ENCODE data around the gene SPATS1. TPM values are rescaled to one million over a fixed set of nuclear protein-coding genes. Genes with fewer than 3 reads are reported as not detected.

Gene SPATS1
- total and polyA plus RNA-seq, 3 experiments from 2014 or later: not detected

DNA sequence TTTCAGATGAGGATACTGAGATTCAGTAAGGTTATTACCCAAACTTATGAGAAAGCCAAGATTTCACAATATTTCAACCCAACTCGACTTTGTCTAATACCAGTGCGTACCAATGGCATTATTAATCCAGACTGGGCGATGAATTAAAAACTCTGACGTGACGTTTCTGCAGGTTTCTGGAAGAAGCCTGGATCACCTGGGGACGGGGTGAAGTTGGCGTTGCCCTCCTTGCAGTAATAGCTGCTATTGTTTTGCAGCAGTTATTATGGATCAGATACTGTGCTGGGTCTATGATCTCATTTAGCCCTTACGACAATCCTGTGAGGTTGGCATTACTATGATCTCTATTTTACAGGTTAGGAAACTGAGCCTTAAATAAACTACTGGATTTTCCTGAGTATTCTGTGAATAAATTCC is 44.5 kb downstream of the SPATS1 start:
- DNase-seq: peak in 1 of 5 donors; percentile 2
- Mint-ChIP-seq H3K36me3 (peaks cover 0 to 30% (median 5%) of the 10 kb centered on the region in 3 donors), H3K4me1 (peaks cover 40 to 46% (median 41%) of the 10 kb centered on the region in 3 donors), H3K27me3 (no peaks in the 10 kb centered on the region), H3K9me3 (no peaks in the 10 kb centered on the region), H3K4me3 (peak overlapping the region; percentile 95 to 99 (median 96)), H3K27ac (peak overlapping the region; percentile 87 to 99 (median 97))
- peaks cover 5% of the 10 kb centered on the region for H3K36me3 ChIP-seq (ENCODE audit: insufficient read depth, low read length)
- peaks cover 24% of the 10 kb centered on the region for H3K4me1 ChIP-seq (ENCODE audit: insufficient read depth, low read length)
- POLR2A ChIA-PET: interaction anchor here (0.7 to 1.0 kb wide), 3 partner anchors 11 to 1459 kb away, joined by 3 to 6 read pairs (median 4); partner anchors contain the start of gene HSP90AB1
- no peaks in the 10 kb centered on the region for H3K9me3 ChIP-seq (ENCODE audit: low read length)
- no peaks in the 10 kb centered on the region for H3K27me3 ChIP-seq (ENCODE audit: insufficient read depth, low read length, poor library complexity, severe bottlenecking)
- CTCF ChIA-PET: interaction anchor here (0.8 to 1.5 kb wide), 5 partner anchors 11 to 119 kb away, joined by 3 to 4 read pairs (median 4); no protein-coding TSS in a partner anchor
- H3K4me3 ChIP-seq (ENCODE audit: low read length): peak overlapping the region; percentile 97
- peak overlapping the region; percentile 96 for H3K27ac ChIP-seq (ENCODE audit: low read depth, low read length)

DNA sequence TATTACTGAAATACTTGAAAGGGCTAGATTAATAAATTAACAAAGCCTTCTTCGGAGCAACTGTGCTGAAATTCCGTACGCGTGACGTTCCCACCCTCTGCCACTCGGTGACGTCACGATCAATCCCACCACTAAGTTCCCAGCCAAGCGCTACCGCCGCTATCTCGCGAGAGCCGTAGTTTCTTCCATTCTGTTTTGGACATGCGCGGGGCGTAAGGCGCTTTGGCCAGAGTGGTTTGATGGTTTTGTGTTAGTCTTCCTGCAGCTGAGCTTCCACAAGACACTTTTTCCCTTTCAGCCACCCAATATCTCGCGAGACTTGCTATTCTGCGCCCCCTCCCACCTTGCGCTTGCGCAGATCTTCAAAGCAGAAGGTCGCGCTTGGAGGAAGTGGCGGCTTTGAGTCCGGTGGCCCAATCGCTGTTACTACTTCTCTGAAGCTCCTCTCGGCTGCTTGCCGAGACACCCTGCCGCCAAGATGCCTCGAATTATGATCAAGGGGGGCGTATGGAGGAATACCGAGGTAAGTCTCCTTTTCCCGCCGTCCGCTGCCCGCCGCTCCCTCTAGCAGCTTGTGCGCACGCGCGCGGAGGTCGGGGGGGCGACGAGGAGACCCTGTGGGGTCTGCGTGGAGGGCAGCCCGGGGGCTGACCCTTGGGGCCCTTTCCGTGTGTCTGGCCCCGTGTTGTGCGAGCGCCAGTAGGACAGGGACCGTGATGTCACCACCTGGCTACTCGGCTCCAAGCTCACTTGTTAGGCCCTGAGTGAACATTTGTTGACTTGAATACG is 45.1 kb downstream of the SPATS1 start, which contains the start of gene CDC5L:
TSS of gene CDC5L (plus strand) at position 361 of the 789 bp plus-strand sequence. CDS start at position 479, 118 bp downstream.
- H3K27me3 Mint-ChIP-seq: no peaks in the 10 kb centered on the region
- Histone ChIP-seq H3K27ac (ENCODE audit: low read depth, low read length) (peak within 1 kb of the TSS; percentile 96), H3K9me3 (ENCODE audit: low read length) (no peaks in the 10 kb centered on the region), H3K4me3 (ENCODE audit: low read length) (peak within 1 kb of the TSS; percentile 97), H3K4me1 (ENCODE audit: insufficient read depth, low read length) (peaks cover 24% of the 10 kb centered on the region), H3K36me3 (ENCODE audit: insufficient read depth, low read length) (peaks cover 9% of the 10 kb centered on the region), H3K27me3 (ENCODE audit: insufficient read depth, low read length, poor library complexity, severe bottlenecking) (no peaks in the 10 kb centered on the region)
- H3K36me3 Mint-ChIP-seq: peaks cover 0 to 37% (median 10%) of the 10 kb centered on the region in 3 donors
- no peaks in the 10 kb centered on the region for H3K9me3 Mint-ChIP-seq
- peaks cover 41 to 48% (median 43%) of the 10 kb centered on the region in 3 donors for H3K4me1 Mint-ChIP-seq
- peak within 1 kb of the TSS; percentile 87 to 99 (median 97) for H3K27ac Mint-ChIP-seq
- CTCF ChIA-PET: interaction anchor here (0.8 to 1.5 kb wide), 6 partner anchors 10 to 119 kb away, joined by 3 to 4 read pairs (median 4); no protein-coding TSS in a partner anchor
- POLR2A ChIA-PET: interaction anchor here (1.0 kb wide), 1 partner anchor 141 kb away, joined by 4 read pairs; the partner anchor contains the start of gene HSP90AB1
- DNase-seq: peak; percentile 82 to 95 (median 93)
- H3K4me3 Mint-ChIP-seq: peak within 1 kb of the TSS; percentile 95 to 99 (median 96)

DNA sequence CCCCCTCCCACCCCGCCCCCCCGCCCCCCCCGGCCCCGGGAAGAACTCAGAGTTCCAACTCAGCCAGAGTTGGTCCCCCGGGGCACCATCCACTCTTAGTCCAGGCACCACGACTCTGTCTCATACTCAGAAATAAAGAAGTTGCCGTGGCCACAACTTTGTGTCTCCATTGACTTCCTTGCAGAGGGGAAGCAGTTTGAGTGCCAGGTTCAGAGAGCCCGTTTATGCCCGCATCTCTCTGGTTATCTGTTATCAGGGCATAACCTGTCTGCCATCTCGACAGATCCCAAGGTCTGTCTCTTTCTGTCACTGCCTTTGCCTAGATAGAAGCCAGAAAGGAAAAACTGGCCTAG is 45.7 kb downstream of the SPATS1 start:
- no peaks in the 10 kb centered on the region for H3K9me3 ChIP-seq (ENCODE audit: low read length)
- POLR2A ChIA-PET: no interaction called here
- peaks cover 41 to 48% (median 43%) of the 10 kb centered on the region in 3 donors for H3K4me1 Mint-ChIP-seq
- H3K27me3 Mint-ChIP-seq: no peaks in the 10 kb centered on the region
- no peak for DNase-seq
- CTCF ChIA-PET: interaction anchor here (0.8 to 1.5 kb wide), 2 partner anchors 18 to 21 kb away, joined by 3 read pairs; no protein-coding TSS in a partner anchor
- H3K4me3 ChIP-seq (ENCODE audit: low read length): peak overlapping the region; percentile 97
- H3K27me3 ChIP-seq (ENCODE audit: insufficient read depth, low read length, poor library complexity, severe bottlenecking): no peaks in the 10 kb centered on the region
- no peaks in the 10 kb centered on the region for H3K9me3 Mint-ChIP-seq
- peak overlapping the region; percentile 66 to 98 (median 92) for H3K27ac Mint-ChIP-seq
- H3K4me3 Mint-ChIP-seq: peak overlapping the region; percentile 95 to 99 (median 96)
- H3K4me1 ChIP-seq (ENCODE audit: insufficient read depth, low read length): peaks cover 24% of the 10 kb centered on the region
- peaks cover 0 to 42% (median 12%) of the 10 kb centered on the region in 3 donors for H3K36me3 Mint-ChIP-seq
- peaks cover 14% of the 10 kb centered on the region for H3K36me3 ChIP-seq (ENCODE audit: insufficient read depth, low read length)
- peak overlapping the region; percentile 96 for H3K27ac ChIP-seq (ENCODE audit: low read depth, low read length)

DNA sequence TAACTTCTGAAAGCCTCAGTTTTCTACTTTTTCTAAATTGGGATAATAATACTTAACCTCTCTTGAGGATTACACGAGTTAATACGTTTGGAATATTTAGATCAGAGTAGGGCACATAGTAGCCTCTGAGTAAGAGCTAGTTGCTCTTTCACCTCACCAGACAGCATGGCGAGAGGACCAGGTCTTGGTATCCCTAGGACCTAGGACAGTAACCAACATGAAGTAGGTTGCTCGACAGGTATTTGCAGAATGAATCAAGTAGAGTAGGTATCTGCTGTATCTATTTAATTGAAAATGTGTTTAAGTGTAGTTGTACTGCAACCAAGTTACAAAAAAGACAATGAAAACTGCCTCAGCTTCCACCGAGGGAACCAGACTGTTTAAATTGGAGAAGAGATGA is 46.4 kb downstream of the SPATS1 start:
- Mint-ChIP-seq H3K27me3 (no peaks in the 10 kb centered on the region), H3K36me3 (peaks cover 0 to 50% (median 12%) of the 10 kb centered on the region in 3 donors), H3K27ac (peak overlapping the region in 7 of 8 donors; percentile 78 to 97 (median 92)), H3K4me3 (peak overlapping the region; percentile 95 to 99 (median 96)), H3K9me3 (no peaks in the 10 kb centered on the region), H3K4me1 (peaks cover 41 to 50% (median 43%) of the 10 kb centered on the region in 3 donors)
- DNase-seq: no peak
- Histone ChIP-seq H3K9me3 (ENCODE audit: low read length) (no peaks in the 10 kb centered on the region), H3K27me3 (ENCODE audit: insufficient read depth, low read length, poor library complexity, severe bottlenecking) (no peaks in the 10 kb centered on the region), H3K4me1 (ENCODE audit: insufficient read depth, low read length) (peaks cover 24% of the 10 kb centered on the region), H3K36me3 (ENCODE audit: insufficient read depth, low read length) (peaks cover 22% of the 10 kb centered on the region), H3K27ac (ENCODE audit: low read depth, low read length) (peak overlapping the region; percentile 51), H3K4me3 (ENCODE audit: low read length) (peak overlapping the region; percentile 92)
- POLR2A ChIA-PET: no interaction called here
- CTCF ChIA-PET: no interaction called here

DNA sequence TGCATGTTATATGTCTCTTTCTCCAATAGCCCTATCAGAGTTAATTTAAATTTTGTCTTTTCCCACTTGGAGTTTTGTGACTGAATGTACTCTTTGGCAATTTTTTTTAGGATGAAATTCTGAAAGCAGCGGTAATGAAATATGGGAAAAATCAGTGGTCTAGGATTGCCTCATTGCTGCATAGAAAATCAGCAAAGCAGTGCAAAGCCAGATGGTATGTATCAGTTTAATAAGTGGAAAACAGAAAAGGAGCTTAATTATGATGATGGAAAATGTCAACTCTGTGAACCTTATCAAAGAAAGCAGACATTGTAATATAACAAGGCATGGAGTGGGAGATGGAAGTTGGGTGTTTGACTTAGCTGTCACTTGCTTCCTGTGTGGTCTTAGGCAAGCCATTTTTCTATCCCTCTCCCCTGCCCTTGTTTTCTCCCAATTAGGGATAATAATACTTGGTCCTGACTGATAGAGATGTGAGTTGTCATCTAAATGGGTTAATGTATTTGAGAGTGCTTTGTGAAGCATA is 47.8 kb downstream of the SPATS1 start:
- Mint-ChIP-seq H3K36me3 (peaks cover 0 to 61% (median 15%) of the 10 kb centered on the region in 3 donors), H3K27me3 (no peaks in the 10 kb centered on the region), H3K9me3 (no peaks in the 10 kb centered on the region), H3K27ac (peak overlapping the region in 2 of 8 donors; percentile 13 to 21), H3K4me1 (peaks cover 46 to 58% (median 52%) of the 10 kb centered on the region in 3 donors), H3K4me3 (peak overlapping the region in 3 of 7 donors; percentile 49 to 98 (median 95))
- Histone ChIP-seq H3K27me3 (ENCODE audit: insufficient read depth, low read length, poor library complexity, severe bottlenecking) (no peaks in the 10 kb centered on the region), H3K4me1 (ENCODE audit: insufficient read depth, low read length) (peaks cover 24% of the 10 kb centered on the region), H3K27ac (ENCODE audit: low read depth, low read length) (no peak overlapping the region), H3K36me3 (ENCODE audit: insufficient read depth, low read length) (peaks cover 29% of the 10 kb centered on the region), H3K4me3 (ENCODE audit: low read length) (no peak overlapping the region), H3K9me3 (ENCODE audit: low read length) (no peaks in the 10 kb centered on the region)
- ChIA-PET CTCF (interaction anchor here (1.0 kb wide), 1 partner anchor 11 kb away, joined by 3 read pairs; no protein-coding TSS in a partner anchor), POLR2A (no interaction called here)
- no peak for DNase-seq

Other genes starting within 250 kb of the SPATS1 start
- 10 to 100 TPM; 48.5 to 48.7 TPM for gene MRPL14, start 215.2 kb upstream of the SPATS1 start, total RNA-seq
- gene MRPL14, start 215.2 kb upstream of the SPATS1 start, polyA plus RNA-seq: 108 TPM
- gene TMEM63B, start 215.1 kb upstream of the SPATS1 start, total RNA-seq: 10 to 100 TPM; 18.4 to 20.3 TPM
- 1.9 TPM for gene TMEM63B, start 215.1 kb upstream of the SPATS1 start, polyA plus RNA-seq
- gene CAPN11, start 183.8 kb upstream of the SPATS1 start, total RNA-seq: not detected
- gene CAPN11, start 183.8 kb upstream of the SPATS1 start, polyA plus RNA-seq: not detected
- not detected for gene MYMX, start 125.7 kb upstream of the SPATS1 start, total RNA-seq
- not detected for gene MYMX, start 125.7 kb upstream of the SPATS1 start, polyA plus RNA-seq
- gene SLC29A1, start 119.1 kb upstream of the SPATS1 start, total RNA-seq: 100 to 1,000 TPM; 116 TPM
- 3.6 TPM for gene SLC29A1, start 119.1 kb upstream of the SPATS1 start, polyA plus RNA-seq
- gene HSP90AB1, start 95.5 kb upstream of the SPATS1 start, total RNA-seq: 1,000 to 10,000 TPM; 2,387 to 2,400 TPM
- gene HSP90AB1, start 95.5 kb upstream of the SPATS1 start, polyA plus RNA-seq: 460 TPM
- 10 to 100 TPM; 34.8 to 35.7 TPM for gene SLC35B2, start 85.1 kb upstream of the SPATS1 start, total RNA-seq
- 49.0 TPM for gene SLC35B2, start 85.1 kb upstream of the SPATS1 start, polyA plus RNA-seq
- 10 to 100 TPM; 33.1 to 34.3 TPM for gene NFKBIE, start 77.1 kb upstream of the SPATS1 start, total RNA-seq
- gene NFKBIE, start 77.1 kb upstream of the SPATS1 start, polyA plus RNA-seq: 5.3 TPM
- gene TMEM151B, start 72.2 kb upstream of the SPATS1 start, total RNA-seq: not detected
- gene TMEM151B, start 72.2 kb upstream of the SPATS1 start, polyA plus RNA-seq: not detected
- gene AARS2, start 29.3 kb upstream of the SPATS1 start, total RNA-seq: 10 to 100 TPM; 25.8 to 27.7 TPM
- 10.4 TPM for gene AARS2, start 29.3 kb upstream of the SPATS1 start, polyA plus RNA-seq
- 10 to 100 TPM; 27.4 to 29.9 TPM for gene CDC5L, start 45.1 kb downstream of the SPATS1 start, total RNA-seq
- 14.9 TPM for gene CDC5L, start 45.1 kb downstream of the SPATS1 start, polyA plus RNA-seq